ENCODE measurements around the gene UFC1. TPM values are rescaled to one million over a fixed set of nuclear protein-coding genes. Genes with fewer than 3 reads are reported as not detected.

The UFC1 gene
- total and polyA plus RNA-seq, 2 experiments from 2014 or later = 57.5 to 77.0 TPM

DNA sequence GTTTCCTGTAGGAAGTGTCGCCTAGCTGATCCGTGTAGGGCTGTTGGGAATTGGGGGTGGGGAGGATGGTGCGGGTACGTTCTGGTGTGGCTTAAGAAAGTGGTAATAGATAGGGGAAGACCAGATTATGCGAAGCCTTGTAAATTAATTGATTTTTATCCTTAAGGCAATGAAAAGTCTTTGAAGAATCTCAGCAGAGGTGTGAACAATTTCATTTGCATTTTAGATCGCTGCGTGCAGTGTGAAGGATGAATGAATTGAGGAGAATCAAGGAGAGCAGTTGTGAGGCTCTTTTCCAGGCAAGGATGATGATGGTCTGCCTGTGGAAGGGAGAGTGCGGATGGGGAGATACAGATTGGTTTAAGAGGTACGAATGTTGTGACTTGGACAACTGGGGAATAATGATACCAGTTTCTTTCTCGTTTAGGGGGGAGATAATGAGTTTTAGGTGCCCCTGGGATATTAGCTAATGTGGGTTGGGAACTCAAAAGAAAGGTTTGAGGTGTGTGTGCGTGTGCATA is 20.5 kb upstream of the UFC1 start:
- peaks cover 11% of the 10 kb centered on the region for H3K36me3 ChIP-seq (ENCODE audit: insufficient read depth)
- no peaks in the 10 kb centered on the region for H3K27me3 ChIP-seq (ENCODE audit: insufficient read depth)
- H3K4me1 Mint-ChIP-seq = peaks cover 23% of the 10 kb centered on the region
- 0 out of 2 replicates have a peak overlapping the region, but pooled peaks have one; percentile 4 for H2AFZ ChIP-seq
- H3F3A ChIP-seq (replicated peaks; ENCODE audit: low read depth) = peaks cover 19% of the 10 kb centered on the region
- no peak overlapping the region for H3K27ac Mint-ChIP-seq
- H3K4me3 ChIP-seq = peak overlapping the region; percentile 77
- H3K4me1 ChIP-seq (ENCODE audit: insufficient read depth) = peaks cover 29% of the 10 kb centered on the region
- H3K4me3 Mint-ChIP-seq = no peak overlapping the region
- H3K27me3 Mint-ChIP-seq (ENCODE audit: insufficient read depth, low read depth, poor library complexity) = peaks cover 3% of the 10 kb centered on the region
- peak; percentile 24 for ATAC-seq
- peaks cover 62% of the 10 kb centered on the region for H3K79me2 ChIP-seq (replicated peaks; ENCODE audit: insufficient read depth)
- H4K20me1 ChIP-seq (replicated peaks; ENCODE audit: insufficient read depth) = no peaks in the 10 kb centered on the region; the same call in none of the 2 replicates
- no peaks in the 10 kb centered on the region for H3K9me3 Mint-ChIP-seq
- H3K36me3 Mint-ChIP-seq (ENCODE audit: low read depth) = peaks cover 9% of the 10 kb centered on the region
- H3K27ac ChIP-seq (ENCODE audit: low read depth) = peak overlapping the region; percentile 97
- H3K4me2 ChIP-seq = peak overlapping the region; percentile 87
- peak; percentile 30 for DNase-seq (ENCODE audit: low spot score)
- H3K9me2 ChIP-seq (ENCODE audit: insufficient read depth) = no peaks in the 10 kb centered on the region; the same call in 1 of the 2 replicates
- TF ChIP-seq, protein P1, sequence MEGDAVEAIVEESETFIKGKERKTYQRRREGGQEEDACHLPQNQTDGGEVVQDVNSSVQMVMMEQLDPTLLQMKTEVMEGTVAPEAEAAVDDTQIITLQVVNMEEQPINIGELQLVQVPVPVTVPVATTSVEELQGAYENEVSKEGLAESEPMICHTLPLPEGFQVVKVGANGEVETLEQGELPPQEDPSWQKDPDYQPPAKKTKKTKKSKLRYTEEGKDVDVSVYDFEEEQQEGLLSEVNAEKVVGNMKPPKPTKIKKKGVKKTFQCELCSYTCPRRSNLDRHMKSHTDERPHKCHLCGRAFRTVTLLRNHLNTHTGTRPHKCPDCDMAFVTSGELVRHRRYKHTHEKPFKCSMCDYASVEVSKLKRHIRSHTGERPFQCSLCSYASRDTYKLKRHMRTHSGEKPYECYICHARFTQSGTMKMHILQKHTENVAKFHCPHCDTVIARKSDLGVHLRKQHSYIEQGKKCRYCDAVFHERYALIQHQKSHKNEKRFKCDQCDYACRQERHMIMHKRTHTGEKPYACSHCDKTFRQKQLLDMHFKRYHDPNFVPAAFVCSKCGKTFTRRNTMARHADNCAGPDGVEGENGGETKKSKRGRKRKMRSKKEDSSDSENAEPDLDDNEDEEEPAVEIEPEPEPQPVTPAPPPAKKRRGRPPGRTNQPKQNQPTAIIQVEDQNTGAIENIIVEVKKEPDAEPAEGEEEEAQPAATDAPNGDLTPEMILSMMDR (conservative IDR thresholded peaks at IDR 0.05; ENCODE audit: low read depth in 2 of 2) = no peak
- no peak for TF ChIP-seq ZNF114 (CRISPR knock-in tag; IDR thresholded peaks at IDR 0.05)
- TF ChIP-seq EZH2 (IDR thresholded peaks at IDR 0.05; ENCODE audit: low read depth, unreplicated experiment) = no peak
- TF ChIP-seq, protein P2, sequence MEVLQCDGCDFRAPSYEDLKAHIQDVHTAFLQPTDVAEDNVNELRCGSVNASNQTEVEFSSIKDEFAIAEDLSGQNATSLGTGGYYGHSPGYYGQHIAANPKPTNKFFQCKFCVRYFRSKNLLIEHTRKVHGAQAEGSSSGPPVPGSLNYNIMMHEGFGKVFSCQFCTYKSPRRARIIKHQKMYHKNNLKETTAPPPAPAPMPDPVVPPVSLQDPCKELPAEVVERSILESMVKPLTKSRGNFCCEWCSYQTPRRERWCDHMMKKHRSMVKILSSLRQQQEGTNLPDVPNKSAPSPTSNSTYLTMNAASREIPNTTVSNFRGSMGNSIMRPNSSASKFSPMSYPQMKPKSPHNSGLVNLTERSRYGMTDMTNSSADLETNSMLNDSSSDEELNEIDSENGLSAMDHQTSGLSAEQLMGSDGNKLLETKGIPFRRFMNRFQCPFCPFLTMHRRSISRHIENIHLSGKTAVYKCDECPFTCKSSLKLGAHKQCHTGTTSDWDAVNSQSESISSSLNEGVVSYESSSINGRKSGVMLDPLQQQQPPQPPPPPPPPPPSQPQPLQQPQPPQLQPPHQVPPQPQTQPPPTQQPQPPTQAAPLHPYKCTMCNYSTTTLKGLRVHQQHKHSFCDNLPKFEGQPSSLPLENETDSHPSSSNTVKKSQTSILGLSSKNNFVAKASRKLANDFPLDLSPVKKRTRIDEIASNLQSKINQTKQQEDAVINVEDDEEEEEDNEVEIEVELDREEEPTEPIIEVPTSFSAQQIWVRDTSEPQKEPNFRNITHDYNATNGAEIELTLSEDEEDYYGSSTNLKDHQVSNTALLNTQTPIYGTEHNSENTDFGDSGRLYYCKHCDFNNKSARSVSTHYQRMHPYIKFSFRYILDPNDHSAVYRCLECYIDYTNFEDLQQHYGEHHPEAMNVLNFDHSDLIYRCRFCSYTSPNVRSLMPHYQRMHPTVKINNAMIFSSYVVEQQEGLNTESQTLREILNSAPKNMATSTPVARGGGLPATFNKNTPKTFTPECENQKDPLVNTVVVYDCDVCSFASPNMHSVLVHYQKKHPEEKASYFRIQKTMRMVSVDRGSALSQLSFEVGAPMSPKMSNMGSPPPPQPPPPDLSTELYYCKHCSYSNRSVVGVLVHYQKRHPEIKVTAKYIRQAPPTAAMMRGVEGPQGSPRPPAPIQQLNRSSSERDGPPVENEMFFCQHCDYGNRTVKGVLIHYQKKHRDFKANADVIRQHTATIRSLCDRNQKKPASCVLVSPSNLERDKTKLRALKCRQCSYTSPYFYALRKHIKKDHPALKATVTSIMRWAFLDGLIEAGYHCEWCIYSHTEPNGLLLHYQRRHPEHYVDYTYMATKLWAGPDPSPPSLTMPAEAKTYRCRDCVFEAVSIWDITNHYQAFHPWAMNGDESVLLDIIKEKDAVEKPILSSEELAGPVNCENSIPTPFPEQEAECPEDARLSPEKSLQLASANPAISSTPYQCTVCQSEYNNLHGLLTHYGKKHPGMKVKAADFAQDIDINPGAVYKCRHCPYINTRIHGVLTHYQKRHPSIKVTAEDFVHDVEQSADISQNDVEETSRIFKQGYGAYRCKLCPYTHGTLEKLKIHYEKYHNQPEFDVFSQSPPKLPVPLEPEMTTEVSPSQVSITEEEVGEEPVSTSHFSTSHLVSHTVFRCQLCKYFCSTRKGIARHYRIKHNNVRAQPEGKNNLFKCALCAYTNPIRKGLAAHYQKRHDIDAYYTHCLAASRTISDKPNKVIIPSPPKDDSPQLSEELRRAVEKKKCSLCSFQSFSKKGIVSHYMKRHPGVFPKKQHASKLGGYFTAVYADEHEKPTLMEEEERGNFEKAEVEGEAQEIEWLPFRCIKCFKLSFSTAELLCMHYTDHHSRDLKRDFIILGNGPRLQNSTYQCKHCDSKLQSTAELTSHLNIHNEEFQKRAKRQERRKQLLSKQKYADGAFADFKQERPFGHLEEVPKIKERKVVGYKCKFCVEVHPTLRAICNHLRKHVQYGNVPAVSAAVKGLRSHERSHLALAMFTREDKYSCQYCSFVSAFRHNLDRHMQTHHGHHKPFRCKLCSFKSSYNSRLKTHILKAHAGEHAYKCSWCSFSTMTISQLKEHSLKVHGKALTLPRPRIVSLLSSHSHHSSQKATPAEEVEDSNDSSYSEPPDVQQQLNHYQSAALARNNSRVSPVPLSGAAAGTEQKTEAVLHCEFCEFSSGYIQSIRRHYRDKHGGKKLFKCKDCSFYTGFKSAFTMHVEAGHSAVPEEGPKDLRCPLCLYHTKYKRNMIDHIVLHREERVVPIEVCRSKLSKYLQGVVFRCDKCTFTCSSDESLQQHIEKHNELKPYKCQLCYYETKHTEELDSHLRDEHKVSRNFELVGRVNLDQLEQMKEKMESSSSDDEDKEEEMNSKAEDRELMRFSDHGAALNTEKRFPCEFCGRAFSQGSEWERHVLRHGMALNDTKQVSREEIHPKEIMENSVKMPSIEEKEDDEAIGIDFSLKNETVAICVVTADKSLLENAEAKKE (CRISPR knock-in tag; IDR thresholded peaks at IDR 0.05) = no peak
- TF ChIP-seq, protein P3, sequence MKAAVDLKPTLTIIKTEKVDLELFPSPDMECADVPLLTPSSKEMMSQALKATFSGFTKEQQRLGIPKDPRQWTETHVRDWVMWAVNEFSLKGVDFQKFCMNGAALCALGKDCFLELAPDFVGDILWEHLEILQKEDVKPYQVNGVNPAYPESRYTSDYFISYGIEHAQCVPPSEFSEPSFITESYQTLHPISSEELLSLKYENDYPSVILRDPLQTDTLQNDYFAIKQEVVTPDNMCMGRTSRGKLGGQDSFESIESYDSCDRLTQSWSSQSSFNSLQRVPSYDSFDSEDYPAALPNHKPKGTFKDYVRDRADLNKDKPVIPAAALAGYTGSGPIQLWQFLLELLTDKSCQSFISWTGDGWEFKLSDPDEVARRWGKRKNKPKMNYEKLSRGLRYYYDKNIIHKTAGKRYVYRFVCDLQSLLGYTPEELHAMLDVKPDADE (IDR thresholded peaks at IDR 0.05) = no peak
- no peak for TF ChIP-seq CREB1 (CRISPR knock-in tag; IDR thresholded peaks at IDR 0.05; ENCODE audit: low read depth)
- TF ChIP-seq, protein P4, sequence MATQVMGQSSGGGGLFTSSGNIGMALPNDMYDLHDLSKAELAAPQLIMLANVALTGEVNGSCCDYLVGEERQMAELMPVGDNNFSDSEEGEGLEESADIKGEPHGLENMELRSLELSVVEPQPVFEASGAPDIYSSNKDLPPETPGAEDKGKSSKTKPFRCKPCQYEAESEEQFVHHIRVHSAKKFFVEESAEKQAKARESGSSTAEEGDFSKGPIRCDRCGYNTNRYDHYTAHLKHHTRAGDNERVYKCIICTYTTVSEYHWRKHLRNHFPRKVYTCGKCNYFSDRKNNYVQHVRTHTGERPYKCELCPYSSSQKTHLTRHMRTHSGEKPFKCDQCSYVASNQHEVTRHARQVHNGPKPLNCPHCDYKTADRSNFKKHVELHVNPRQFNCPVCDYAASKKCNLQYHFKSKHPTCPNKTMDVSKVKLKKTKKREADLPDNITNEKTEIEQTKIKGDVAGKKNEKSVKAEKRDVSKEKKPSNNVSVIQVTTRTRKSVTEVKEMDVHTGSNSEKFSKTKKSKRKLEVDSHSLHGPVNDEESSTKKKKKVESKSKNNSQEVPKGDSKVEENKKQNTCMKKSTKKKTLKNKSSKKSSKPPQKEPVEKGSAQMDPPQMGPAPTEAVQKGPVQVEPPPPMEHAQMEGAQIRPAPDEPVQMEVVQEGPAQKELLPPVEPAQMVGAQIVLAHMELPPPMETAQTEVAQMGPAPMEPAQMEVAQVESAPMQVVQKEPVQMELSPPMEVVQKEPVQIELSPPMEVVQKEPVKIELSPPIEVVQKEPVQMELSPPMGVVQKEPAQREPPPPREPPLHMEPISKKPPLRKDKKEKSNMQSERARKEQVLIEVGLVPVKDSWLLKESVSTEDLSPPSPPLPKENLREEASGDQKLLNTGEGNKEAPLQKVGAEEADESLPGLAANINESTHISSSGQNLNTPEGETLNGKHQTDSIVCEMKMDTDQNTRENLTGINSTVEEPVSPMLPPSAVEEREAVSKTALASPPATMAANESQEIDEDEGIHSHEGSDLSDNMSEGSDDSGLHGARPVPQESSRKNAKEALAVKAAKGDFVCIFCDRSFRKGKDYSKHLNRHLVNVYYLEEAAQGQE (IDR thresholded peaks at IDR 0.05; ENCODE audit: unreplicated experiment) = no peak
- TF ChIP-seq EZH2phosphoT487 (IDR thresholded peaks at IDR 0.05; ENCODE audit: unreplicated experiment) = no peak
- no peak for TF ChIP-seq ZNF331 (CRISPR knock-in tag; IDR thresholded peaks at IDR 0.05; ENCODE audit: low read depth)
- TF ChIP-seq NANOG (IDR thresholded peaks at IDR 0.05; ENCODE audit: borderline replicate concordance) = no peak
- TF ChIP-seq STAT1 (IDR thresholded peaks at IDR 0.05; ENCODE audit: unreplicated experiment) = no peak
- TF ChIP-seq JUNB (IDR thresholded peaks at IDR 0.05; ENCODE audit: unreplicated experiment) = no peak
- TF ChIP-seq POLR2AphosphoS5 (IDR thresholded peaks at IDR 0.05; ENCODE audit: low read depth) = no peak
